ENCODE results near the gene PDE6B. TPM values are rescaled to one million over a fixed set of nuclear protein-coding genes. Genes with fewer than 3 reads are reported as not detected.
"Not testable (repeated sequence)": the region's sequence is repeated elsewhere in the genome, so short reads cannot be mapped to it uniquely, and the experiment has no call there.

The PDE6B gene
- 11.2 and 21.7 TPM in 2 replicates for total RNA-seq

- DNase-seq (ENCODE audit: low read depth): peak; percentile 76
Measured at GRCh38 chr4:624705-625590, at the start of gene PDE6B. Gene PDE6B (plus strand): TSS chr4:625573. CDS start chr4:625627, 54 bp downstream.

GRCh38 chr4:576245-576821 lies 49.0 kb upstream of the PDE6B start, which contains the start of gene TMEM271:
Gene TMEM271 (minus strand): TSS chr4:576295. CDS start chr4:576062, 233 bp downstream.
- no peak for DNase-seq (ENCODE audit: low read depth)

- no peak for DNase-seq (ENCODE audit: low read depth)
Measured at GRCh38 chr4:576991-577498, 48.3 kb upstream of the PDE6B start.

GRCh38 chr4:577499-578450 lies 47.6 kb upstream of the PDE6B start:
- DNase-seq (ENCODE audit: low read depth): peak; percentile 17

GRCh38 chr4:578451-579443 lies 46.6 kb upstream of the PDE6B start:
- DNase-seq (ENCODE audit: low read depth): no peak

- no peak for DNase-seq (ENCODE audit: low read depth)
Measured at GRCh38 chr4:579543-580175, 45.7 kb upstream of the PDE6B start.

- no peak for DNase-seq (ENCODE audit: low read depth)
Measured at GRCh38 chr4:581181-581580, 44.2 kb upstream of the PDE6B start.

GRCh38 chr4:581753-582361 lies 43.5 kb upstream of the PDE6B start:
- DNase-seq (ENCODE audit: low read depth): peak; percentile 6

- DNase-seq (ENCODE audit: low read depth): no peak
Measured at GRCh38 chr4:583820-584219, 41.6 kb upstream of the PDE6B start.

- DNase-seq (ENCODE audit: low read depth): no peak
Measured at GRCh38 chr4:587671-588350, 37.6 kb upstream of the PDE6B start.

GRCh38 chr4:588351-588849 lies 37.0 kb upstream of the PDE6B start:
- DNase-seq (ENCODE audit: low read depth): no peak

GRCh38 chr4:589219-589963 lies 36.0 kb upstream of the PDE6B start:
- no peak for DNase-seq (ENCODE audit: low read depth)

GRCh38 chr4:590313-590841 lies 35.0 kb upstream of the PDE6B start:
- no peak for DNase-seq (ENCODE audit: low read depth)

GRCh38 chr4:592178-592577 lies 33.2 kb upstream of the PDE6B start:
- DNase-seq (ENCODE audit: low read depth): not testable (repeated sequence)

- no peak for DNase-seq (ENCODE audit: low read depth)
Measured at GRCh38 chr4:592825-593520, 32.4 kb upstream of the PDE6B start.

- no peak for DNase-seq (ENCODE audit: low read depth)
Measured at GRCh38 chr4:598925-599324, 26.4 kb upstream of the PDE6B start.

- DNase-seq (ENCODE audit: low read depth): no peak
Measured at GRCh38 chr4:600166-600565, 25.2 kb upstream of the PDE6B start.

Data from renal cortical epithelial cell (primary cell).